IPS DF 4.7 (cell line): Measurements from ENCODE around the gene MRPL55.

Source experiments
- DNase-seq: peaks from one replicate; pipeline ENCODE4 v3.0.0-alpha.2; 2013; ENCODE audit warnings: low spot score; ENCODE audit errors: extremely low read depth

MRPL55 gene

GRCh38 chr1:228072658-228073043 lies 36.4 kb downstream of the MRPL55 start:
- DNase-seq = no peak

GRCh38 chr1:228071839-228072657 lies 37.1 kb downstream of the MRPL55 start:
- DNase-seq = no peak

DNA sequence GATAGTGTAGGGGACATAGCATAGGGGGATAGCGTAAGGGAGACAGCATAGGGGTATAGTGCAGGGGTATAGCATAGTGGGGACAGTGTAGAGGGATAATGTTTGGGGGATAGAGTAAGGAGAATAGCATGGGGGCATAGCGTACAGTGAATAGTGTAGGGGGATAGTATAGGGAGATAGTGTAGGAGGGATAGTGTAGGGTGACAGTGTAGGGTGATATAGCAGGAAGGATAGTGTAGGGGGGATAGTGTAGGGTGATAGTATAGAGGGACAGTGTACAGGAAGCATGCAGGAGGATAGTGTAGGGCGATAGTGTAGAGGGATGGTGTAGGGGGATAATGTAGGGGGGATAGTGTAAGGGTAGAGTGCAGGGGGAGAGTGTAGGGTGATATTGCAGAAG lies 38.2 kb downstream of the MRPL55 start:
- no peak for DNase-seq

- DNase-seq = no peak
These were observed 38.9 kb downstream of the MRPL55 start for GRCh38 chr1:228070173-228070572.

DNA sequence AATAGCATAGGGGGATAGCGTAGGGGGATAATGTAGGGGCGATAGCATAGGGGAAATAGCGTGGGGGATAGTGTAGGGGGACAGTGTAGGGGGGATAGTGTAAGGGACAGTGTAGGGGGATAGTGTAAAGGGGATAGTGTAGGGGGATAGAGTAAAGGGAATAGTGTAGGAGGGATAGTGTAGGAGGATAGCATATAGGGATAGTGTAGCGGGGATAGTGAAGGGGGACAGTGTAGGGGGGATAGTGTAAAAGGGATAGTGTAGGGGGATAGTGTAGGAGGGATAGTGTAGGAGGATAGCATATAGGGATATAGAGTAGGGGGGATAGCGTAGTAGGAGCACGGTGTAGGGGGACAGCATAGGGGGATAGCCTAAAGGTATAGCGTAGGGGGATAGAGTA lies 40.7 kb downstream of the MRPL55 start:
- no peak for DNase-seq

DNA sequence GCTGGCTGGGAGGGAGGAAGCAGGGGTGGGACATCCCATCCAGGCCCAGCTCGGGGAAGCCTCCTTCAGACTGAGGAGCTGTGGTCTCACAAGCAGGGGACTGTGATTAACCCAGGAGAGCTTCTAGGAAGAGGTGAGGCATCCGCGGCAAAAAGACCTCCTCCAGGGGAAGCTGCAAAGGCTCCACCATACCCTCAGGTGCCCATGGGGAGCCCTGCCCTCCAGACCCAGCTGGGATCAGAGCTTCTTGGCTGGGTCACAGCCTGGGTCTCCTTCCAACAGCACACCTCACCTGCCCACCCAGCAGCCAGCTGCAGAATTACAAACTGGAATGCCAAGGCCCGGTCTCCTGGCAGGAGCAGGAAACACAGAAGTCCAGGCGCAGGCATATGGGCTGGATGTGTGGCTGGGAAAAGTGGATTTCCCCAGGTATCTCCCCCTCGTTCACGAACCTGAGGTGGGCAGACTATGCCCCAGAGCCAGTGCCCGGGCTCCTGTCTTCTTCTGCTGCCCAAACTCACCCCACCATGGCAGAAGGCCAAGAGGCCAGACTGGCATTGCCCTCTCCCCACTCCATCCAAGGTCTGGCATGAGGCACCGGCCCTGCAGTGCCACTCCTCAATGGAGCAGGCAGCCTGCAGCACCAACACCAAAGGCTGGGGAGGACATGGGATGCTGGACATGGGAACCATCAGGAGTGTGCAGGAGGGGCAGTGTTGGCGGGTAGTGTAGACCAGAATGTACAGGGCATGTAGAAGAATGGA lies 42.0 kb downstream of the MRPL55 start:
- DNase-seq = no peak

DNA sequence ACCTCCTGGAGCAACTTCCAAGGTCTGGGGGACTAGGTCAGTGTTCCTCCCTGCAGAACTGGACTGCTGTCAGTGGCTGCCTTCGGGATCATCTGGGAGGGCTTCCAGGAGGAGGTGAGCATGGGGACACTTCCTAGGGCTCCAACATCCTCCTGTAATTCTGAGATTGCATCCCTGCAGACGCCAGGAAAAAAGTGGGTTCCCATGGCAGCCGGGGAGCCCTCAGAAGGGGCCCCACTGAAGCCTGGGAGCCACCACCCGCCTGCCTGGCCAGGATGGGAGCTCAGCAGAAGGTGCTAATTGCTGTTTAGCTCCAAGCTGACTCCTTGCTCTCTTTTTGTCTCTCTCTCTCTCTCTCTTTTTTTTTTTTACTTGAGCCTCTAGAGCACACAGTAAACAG lies 42.7 kb downstream of the MRPL55 start:
- DNase-seq = no peak

DNA sequence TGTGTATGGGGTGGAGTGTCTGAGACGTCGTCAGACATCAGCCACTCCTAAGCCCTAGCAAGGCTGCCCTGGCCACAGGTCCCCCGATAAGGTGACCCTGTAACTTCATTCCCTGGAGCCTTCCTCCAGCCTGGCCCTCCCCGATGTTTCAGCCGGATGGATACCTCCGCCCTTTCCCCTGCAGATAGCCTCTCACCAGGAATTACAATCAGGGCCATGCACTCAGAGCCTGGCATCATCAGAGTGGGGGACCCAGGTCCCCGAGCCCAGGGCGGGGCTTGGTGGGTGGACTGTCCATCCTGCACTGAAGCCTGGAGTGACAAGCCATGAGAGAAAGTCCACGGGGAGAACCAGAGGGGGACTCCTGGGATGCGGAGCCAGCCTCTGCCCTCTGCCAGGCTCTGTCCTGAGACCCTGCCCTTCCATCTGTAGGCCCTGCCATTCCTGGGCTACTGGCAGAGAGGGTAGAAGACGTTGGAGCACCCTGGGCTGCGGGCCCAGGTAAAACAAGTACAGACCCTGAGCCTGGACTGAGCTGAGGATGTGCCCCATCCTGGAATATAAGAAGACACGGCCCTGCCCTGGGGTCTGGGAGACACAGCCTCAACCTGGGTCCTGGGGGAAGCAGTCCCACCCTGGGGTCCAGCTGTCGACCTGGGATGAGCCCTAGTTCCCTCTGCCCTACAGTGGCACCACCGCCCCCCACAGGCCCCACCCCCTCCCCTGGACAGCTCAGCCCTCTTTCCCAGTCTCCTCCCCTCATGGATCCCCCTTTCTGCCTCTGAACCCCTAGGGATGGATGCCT lies 43.4 kb downstream of the MRPL55 start:
- no peak for DNase-seq

- DNase-seq = no peak
These were observed 44.2 kb downstream of the MRPL55 start for GRCh38 chr1:228064741-228065542.

DNA sequence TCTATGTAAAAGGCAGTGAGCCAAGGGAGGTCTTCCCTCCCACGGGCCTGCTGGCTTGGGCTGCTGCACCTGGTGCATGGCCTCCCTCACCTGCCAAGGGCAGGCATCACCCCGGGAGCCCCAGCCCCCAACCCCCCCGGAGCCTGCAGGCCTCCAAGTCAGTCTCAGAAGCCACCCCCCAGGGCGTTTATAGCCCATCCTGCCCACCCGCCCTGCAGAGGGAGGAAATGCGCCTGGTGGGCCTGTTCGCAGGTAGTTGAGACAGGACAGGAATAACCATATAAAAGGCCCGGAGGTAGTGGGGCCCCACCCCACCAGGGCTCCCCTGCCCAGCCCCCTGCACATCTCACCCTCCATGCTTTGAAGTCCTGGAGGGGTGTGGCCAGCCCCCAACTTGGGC lies 44.8 kb downstream of the MRPL55 start:
- DNase-seq = no peak

GRCh38 chr1:228063251-228064191 lies 45.6 kb downstream of the MRPL55 start:
- no peak for DNase-seq

DNA sequence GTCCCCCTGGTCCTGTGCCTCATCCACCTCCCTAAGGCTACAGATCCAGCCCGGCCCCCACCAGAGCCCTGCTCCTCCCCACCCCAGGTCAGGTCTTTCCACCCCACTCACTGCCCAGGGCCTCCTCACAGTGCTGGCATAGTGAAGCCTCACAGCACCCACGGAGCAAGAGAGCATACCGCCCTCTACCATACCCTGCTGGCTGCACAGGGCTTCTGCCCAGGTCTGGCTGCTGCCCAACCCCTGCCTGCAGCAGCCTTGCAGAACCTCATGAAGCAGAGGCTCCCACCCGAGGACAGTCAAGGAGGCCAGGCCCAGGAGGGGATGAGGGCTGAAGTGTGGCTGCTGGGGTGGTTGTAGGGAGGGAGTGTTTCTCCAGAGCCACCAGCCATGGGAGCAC lies 46.3 kb downstream of the MRPL55 start:
- no peak for DNase-seq

DNA sequence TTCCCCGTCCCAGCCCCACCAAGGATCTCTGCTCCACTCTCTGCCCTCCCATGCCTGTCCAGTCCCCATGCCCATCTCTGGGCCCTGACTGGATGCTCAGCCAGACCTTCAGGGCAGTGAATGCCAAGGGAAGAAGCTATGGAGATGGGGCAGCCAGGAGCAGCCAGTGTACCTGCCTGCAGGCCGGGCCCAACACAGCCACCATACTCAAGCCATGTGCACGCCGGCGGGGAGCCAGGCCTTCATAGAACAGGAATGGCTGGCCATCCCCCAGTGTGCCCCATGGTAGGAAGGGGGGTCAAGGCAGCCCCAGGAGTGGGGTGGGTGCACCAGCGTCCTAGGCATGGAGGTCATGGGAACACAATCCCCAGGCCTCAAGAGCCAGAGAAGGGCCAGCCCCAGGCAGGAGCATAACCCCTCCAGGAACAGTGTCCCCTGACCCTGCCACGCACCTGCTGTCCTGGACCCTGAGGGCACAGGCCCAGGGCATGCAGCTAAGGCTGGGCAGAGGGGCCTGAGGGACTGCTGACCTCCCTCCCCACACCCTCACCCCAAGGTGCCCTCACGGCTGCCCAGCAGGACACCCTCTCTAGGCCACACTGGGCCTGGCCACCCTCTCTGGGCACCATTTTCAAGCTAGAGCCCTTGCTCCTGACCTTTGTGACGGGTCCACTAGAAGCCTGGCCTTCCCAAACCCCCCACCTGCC lies 46.9 kb downstream of the MRPL55 start:
- no peak for DNase-seq

- no peak for DNase-seq
These were observed 47.6 kb downstream of the MRPL55 start for GRCh38 chr1:228061411-228062084.

- DNase-seq = no peak
These were observed 48.5 kb downstream of the MRPL55 start for GRCh38 chr1:228060458-228061190.

DNA sequence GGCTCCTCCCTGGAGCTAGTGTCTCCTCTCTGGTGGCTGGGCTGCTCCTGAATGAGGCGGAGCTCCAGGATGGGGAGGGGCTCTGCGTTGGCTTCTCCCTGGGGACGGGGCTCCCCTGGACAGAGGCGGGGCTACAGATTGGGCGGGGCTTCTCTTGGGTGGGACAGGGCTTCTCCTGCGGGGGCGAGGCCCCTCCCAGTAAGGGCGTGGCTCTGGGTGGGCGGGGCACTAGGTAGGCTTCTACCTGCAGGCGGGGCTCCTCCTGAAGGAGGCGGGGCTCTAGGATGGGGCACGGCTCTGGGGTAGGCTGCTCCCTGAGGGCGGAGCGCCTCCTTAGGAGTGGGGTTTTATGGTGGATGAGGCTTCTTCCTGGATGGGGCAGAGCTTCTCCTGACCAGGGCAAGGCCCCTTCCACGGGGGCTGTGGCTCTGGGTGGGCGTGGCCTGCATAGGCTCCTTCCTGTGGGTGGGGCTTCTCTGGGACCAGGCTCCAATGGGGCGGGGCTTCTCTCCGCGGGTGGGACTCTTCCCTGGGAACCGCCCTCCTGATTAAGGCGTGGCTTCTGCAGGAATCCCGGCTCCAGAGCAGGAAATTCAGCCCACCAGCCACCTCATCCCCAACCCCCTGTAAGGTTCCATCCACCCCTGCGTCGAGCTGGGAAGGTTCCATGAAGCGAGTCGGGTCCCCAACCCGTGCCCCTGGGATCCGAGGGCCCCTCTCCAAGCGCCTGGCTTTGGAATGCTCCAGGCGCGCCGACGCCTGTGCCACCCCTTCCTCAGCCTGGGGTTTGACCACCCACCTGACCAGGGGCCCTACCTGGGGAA lies 49.3 kb downstream of the MRPL55 start:
- DNase-seq = no peak

- no peak for DNase-seq
These were observed 50.0 kb downstream of the MRPL55 start for GRCh38 chr1:228058949-228059633.
